ENCODE results near the gene ARMC10.
"Not testable (repeated sequence)": the region's sequence is repeated elsewhere in the genome, so short reads cannot be mapped to it uniquely, and the experiment has no call there.

The ARMC10 gene

GRCh38 chr7:103074519-103075336 is at the start of gene ARMC10, which contains the start of gene FBXL13:
ARMC10 (plus strand) TSS chr7:103075140; CDS start chr7:103075273, 133 bp downstream.
FBXL13 (minus strand) TSS chr7:103074796.
- DNase-seq (ENCODE audit: low spot score): peak; percentile 92

- DNase-seq (ENCODE audit: low spot score): no peak
Measured at GRCh38 chr7:103025341-103025740, 49.6 kb upstream of the ARMC10 start.

- DNase-seq (ENCODE audit: low spot score): no peak
Measured at GRCh38 chr7:103031024-103031423, 43.9 kb upstream of the ARMC10 start.

- DNase-seq (ENCODE audit: low spot score): peak; percentile 46
Measured at GRCh38 chr7:103031781-103032180, 43.2 kb upstream of the ARMC10 start.

GRCh38 chr7:103034318-103034717 is 40.6 kb upstream of the ARMC10 start:
- not testable (repeated sequence) for DNase-seq (ENCODE audit: low spot score)

GRCh38 chr7:103037476-103037822 is 37.5 kb upstream of the ARMC10 start:
- DNase-seq (ENCODE audit: low spot score): no peak

GRCh38 chr7:103037823-103038739 is 36.9 kb upstream of the ARMC10 start:
- not testable (repeated sequence) for DNase-seq (ENCODE audit: low spot score)

- not testable (repeated sequence) for DNase-seq (ENCODE audit: low spot score)
Measured at GRCh38 chr7:103041815-103042214, 33.1 kb upstream of the ARMC10 start.

GRCh38 chr7:103048833-103049232 is 26.1 kb upstream of the ARMC10 start:
- DNase-seq (ENCODE audit: low spot score): peak; percentile 8

GRCh38 chr7:103051519-103051918 is 23.4 kb upstream of the ARMC10 start:
- no peak for DNase-seq (ENCODE audit: low spot score)

GRCh38 chr7:103056006-103056405 is 18.9 kb upstream of the ARMC10 start:
- DNase-seq (ENCODE audit: low spot score): not testable (repeated sequence)

GRCh38 chr7:103058122-103058521 is 16.8 kb upstream of the ARMC10 start:
- DNase-seq (ENCODE audit: low spot score): no peak

GRCh38 chr7:103059471-103059870 is 15.5 kb upstream of the ARMC10 start:
- no peak for DNase-seq (ENCODE audit: low spot score)

- DNase-seq (ENCODE audit: low spot score): no peak
Measured at GRCh38 chr7:103063895-103064294, 11.0 kb upstream of the ARMC10 start.

GRCh38 chr7:103065667-103066066 is 9.3 kb upstream of the ARMC10 start:
- peak; percentile 39 for DNase-seq (ENCODE audit: low spot score)

GRCh38 chr7:103068414-103069403 is 6.2 kb upstream of the ARMC10 start:
- no peak for DNase-seq (ENCODE audit: low spot score)

GRCh38 chr7:103071000-103071399 is 3.9 kb upstream of the ARMC10 start:
- no peak for DNase-seq (ENCODE audit: low spot score)

- DNase-seq (ENCODE audit: low spot score): no peak
Measured at GRCh38 chr7:103073989-103074518, 886 bp upstream of the ARMC10 start.

GRCh38 chr7:103075337-103075918 is 488 bp downstream of the ARMC10 start:
- peak; percentile 68 for DNase-seq (ENCODE audit: low spot score)

GRCh38 chr7:103076764-103077163 is 1.8 kb downstream of the ARMC10 start:
- DNase-seq (ENCODE audit: low spot score): no peak

GRCh38 chr7:103077318-103077717 is 2.4 kb downstream of the ARMC10 start:
- no peak for DNase-seq (ENCODE audit: low spot score)
